Activated CD4-positive, alpha-beta T cell treated with anti-CD3 and anti-CD28 coated beads for 36 hours (primary cell): ENCODE measurements around the gene TOMM6. TPM values are rescaled to one million over a fixed set of nuclear protein-coding genes. Genes with fewer than 3 reads are reported as not detected.
A peak's percentile ranks its signal among the peaks of the same experiment; 100 is the strongest.

Experiments
- ATAC-seq: fragments of 200-7000 bp; cut with Tn5 transposase; one replicate; pipeline ENCODE4 v1.10.0; 2021; ENCODE audit warnings: mild to moderate bottlenecking, moderate library complexity
- CTCF ChIA-PET: fragments of 350-600 bp; sonication (Branson Sonifier 250); formaldehyde crosslinking; loops from one replicate; lab custom pipeline; 2021; ENCODE audit warnings: antibody characterized with exemption; lab: Charles Lee
- POLR2A ChIA-PET: fragments of 350-600 bp; sonication (Branson Sonifier 250); formaldehyde crosslinking; loops from one replicate; lab custom pipeline; 2021; ENCODE audit warnings: antibody characterized with exemption, inconsistent platforms; lab: Charles Lee
- DNase-seq: peaks from one replicate; pipeline ENCODE4 v3.0.0-alpha.2; 2020
- H3K27ac Mint-ChIP-seq: one replicate; pipeline ENCODE4 v1.8.0; 2021; ENCODE audit warnings: mixed read lengths
- H3K27me3 Mint-ChIP-seq: one replicate; pipeline ENCODE4 v1.8.0; 2021; ENCODE audit warnings: mixed read lengths
- H3K36me3 Mint-ChIP-seq: one replicate; pipeline ENCODE4 v1.8.0; 2021; ENCODE audit warnings: low read depth, mixed read lengths
- H3K4me1 Mint-ChIP-seq: one replicate; pipeline ENCODE4 v1.8.0; 2021; ENCODE audit warnings: mixed read lengths
- H3K4me3 Mint-ChIP-seq: one replicate; pipeline ENCODE4 v1.8.0; 2021; ENCODE audit warnings: mild to moderate bottlenecking, moderate library complexity, mixed read lengths
- H3K9me3 Mint-ChIP-seq: one replicate; pipeline ENCODE4 v1.8.0; 2021; ENCODE audit warnings: low read depth, mixed read lengths
- intact Hi-C, 2 experiments: fragments of 100-400 bp; cut with DNase I in 1 of 2; cut with micrococcal nuclease in 1 of 2; formaldehyde crosslinking; loops; one replicate each; pipeline versions ENCODE4 v1.14.2 to v1.15.1; 2022 to 2024; cut with DNase I, micrococcal nuclease
- total RNA-seq, 2 experiments: library from RNA; stranded (reverse); gene quantifications; one replicate each; pipeline ENCODE4 v1.2.3, GENCODE V29; 2021

Gene TOMM6
- total RNA-seq, 2 experiments from 2014 or later = 282 to 345 TPM

GRCh38 chr6:41779336-41779735, 8.2 kb upstream of the TOMM6 start:
- Mint-ChIP-seq H3K9me3 (no peaks in the 10 kb centered on the region), H3K4me3 (peak overlapping the region; percentile 85), H3K27me3 (peaks cover 7% of the 10 kb centered on the region), H3K27ac (peak overlapping the region; percentile 75), H3K36me3 (peaks cover 3% of the 10 kb centered on the region), H3K4me1 (peaks cover 18% of the 10 kb centered on the region)
- POLR2A ChIA-PET = no interaction called here
- ATAC-seq (no peak), DNase-seq (no peak)
- intact Hi-C loops = loop anchor here (1.0 to 10.0 kb wide), 3 partner anchors 8 to 177 kb away; partner anchors contain the start of gene TOMM6 (in 1 of the 2)
- CTCF ChIA-PET = no interaction called here

- Mint-ChIP-seq H3K4me1 (peaks cover 18% of the 10 kb centered on the region), H3K27ac (peak within 1 kb of the TSS; percentile 75), H3K9me3 (no peaks in the 10 kb centered on the region), H3K4me3 (peak within 1 kb of the TSS; percentile 85), H3K27me3 (peaks cover 7% of the 10 kb centered on the region), H3K36me3 (peaks cover 3% of the 10 kb centered on the region)
- POLR2A ChIA-PET = no interaction called here
- CTCF ChIA-PET = no interaction called here
- peak; percentile 100 for DNase-seq
- ATAC-seq = peak; percentile 98
- intact Hi-C loops = loop anchor here (1.0 to 10.0 kb wide), 18 partner anchors 7 to 1275 kb away; partner anchors contain the start of genes MRPS10 (in 2 of the 2), BICRAL (in 1 of the 2), CUL7 (in 1 of the 2) and KLC4 (in 1 of the 2)
These were observed 7.5 kb upstream of the TOMM6 start, which contains the start of gene FRS3 for GRCh38 chr6:41779788-41780550. Gene FRS3, minus strand, starts transcription at chr6:41779900. Its CDS starts 2,913 bp downstream, at chr6:41776987.

GRCh38 chr6:41780551-41781365, 6.7 kb upstream of the TOMM6 start, which contains the start of gene PRICKLE4:
Gene PRICKLE4, plus strand, starts transcription at chr6:41780782. Its CDS starts 2,692 bp downstream, at chr6:41783474.
- peaks cover 7% of the 10 kb centered on the region for H3K27me3 Mint-ChIP-seq
- H3K27ac Mint-ChIP-seq = no peak within 1 kb of the TSS
- ChIA-PET POLR2A (no interaction called here), CTCF (interaction anchor here (0.6 to 1.5 kb wide), 5 partner anchors 67 to 555 kb away, joined by 3 to 6 read pairs (median 3); partner anchors contain the start of gene TAF8)
- peaks cover 18% of the 10 kb centered on the region for H3K4me1 Mint-ChIP-seq
- H3K4me3 Mint-ChIP-seq = peak within 1 kb of the TSS; percentile 80
- peaks cover 3% of the 10 kb centered on the region for H3K36me3 Mint-ChIP-seq
- ATAC-seq (no peak), DNase-seq (no peak)
- intact Hi-C loops = loop anchor here (1.0 to 10.0 kb wide), 15 partner anchors 45 to 1274 kb away; partner anchors contain the start of genes MRPS10 (in 2 of the 2), BICRAL (in 1 of the 2), CUL7 (in 1 of the 2) and KLC4 (in 1 of the 2)
- no peaks in the 10 kb centered on the region for H3K9me3 Mint-ChIP-seq

GRCh38 chr6:41781366-41781730, 6.1 kb upstream of the TOMM6 start:
- CTCF ChIA-PET = interaction anchor here (0.6 to 1.5 kb wide), 7 partner anchors 66 to 555 kb away, joined by 3 to 6 read pairs (median 3); partner anchors contain the start of gene TAF8
- peaks cover 3% of the 10 kb centered on the region for H3K36me3 Mint-ChIP-seq
- DNase-seq (no peak), ATAC-seq (no peak)
- peaks cover 7% of the 10 kb centered on the region for H3K27me3 Mint-ChIP-seq
- POLR2A ChIA-PET = no interaction called here
- peak overlapping the region; percentile 53 for H3K4me3 Mint-ChIP-seq
- no peak overlapping the region for H3K27ac Mint-ChIP-seq
- no peaks in the 10 kb centered on the region for H3K9me3 Mint-ChIP-seq
- peaks cover 18% of the 10 kb centered on the region for H3K4me1 Mint-ChIP-seq
- intact Hi-C loops = loop anchor here (2.0 to 10.0 kb wide), 6 partner anchors 156 to 1273 kb away; partner anchors contain the start of genes BICRAL (in 1 of the 2), CUL7 (in 1 of the 2), KLC4 (in 1 of the 2) and MRPL2 (in 1 of the 2)

- H3K36me3 Mint-ChIP-seq = peaks cover 2% of the 10 kb centered on the region
- peaks cover 7% of the 10 kb centered on the region for H3K27me3 Mint-ChIP-seq
- H3K27ac Mint-ChIP-seq = no peak overlapping the region
- peaks cover 15% of the 10 kb centered on the region for H3K4me1 Mint-ChIP-seq
- intact Hi-C loops = loop anchor here (5.0 to 10.0 kb wide), 5 partner anchors 154 to 1272 kb away; partner anchors contain the start of genes BICRAL (in 1 of the 2), CUL7 (in 1 of the 2), KLC4 (in 1 of the 2) and MRPL2 (in 1 of the 2)
- ATAC-seq = no peak
- POLR2A ChIA-PET = interaction anchor here (0.6 kb wide), 1 partner anchor 313 kb away, joined by 3 read pairs; no protein-coding TSS in a partner anchor
- DNase-seq = no peak
- no peaks in the 10 kb centered on the region for H3K9me3 Mint-ChIP-seq
- no peak overlapping the region for H3K4me3 Mint-ChIP-seq
- CTCF ChIA-PET = interaction anchor here (0.9 kb wide), 1 partner anchor 434 kb away, joined by 3 read pairs; no protein-coding TSS in a partner anchor
These were observed 4.3 kb upstream of the TOMM6 start for GRCh38 chr6:41783106-41783780.

- H3K4me1 Mint-ChIP-seq = peaks cover 16% of the 10 kb centered on the region
- POLR2A ChIA-PET = no interaction called here
- ATAC-seq = no peak
These were observed 2.8 kb upstream of the TOMM6 start for GRCh38 chr6:41784581-41785171.

GRCh38 chr6:41785254-41785653, 2.2 kb upstream of the TOMM6 start:
- intact Hi-C loops = loop anchor here (5.0 to 10.0 kb wide), 4 partner anchors 780 to 1270 kb away; partner anchors contain the start of genes BICRAL (in 1 of the 2), CUL7 (in 1 of the 2), KLC4 (in 1 of the 2) and MRPL2 (in 1 of the 2)
- Mint-ChIP-seq H3K36me3 (peaks cover 16% of the 10 kb centered on the region), H3K27me3 (peaks cover 7% of the 10 kb centered on the region), H3K9me3 (no peaks in the 10 kb centered on the region), H3K27ac (no peak overlapping the region), H3K4me1 (peaks cover 20% of the 10 kb centered on the region), H3K4me3 (peak overlapping the region; percentile 34)
- ChIA-PET POLR2A (no interaction called here), CTCF (interaction anchor here (0.6 to 5.4 kb wide), 7 partner anchors 10 to 267 kb away, joined by 3 to 63 read pairs (median 5); no protein-coding TSS in a partner anchor)
- no peak for DNase-seq
- no peak for ATAC-seq

More at GRCh38 chr6:41784581-41785171, 2.8 kb upstream of the TOMM6 start:
- Mint-ChIP-seq H3K27me3 (peaks cover 7% of the 10 kb centered on the region), H3K27ac (no peak overlapping the region), H3K36me3 (peaks cover 11% of the 10 kb centered on the region), H3K9me3 (no peaks in the 10 kb centered on the region), H3K4me3 (peak overlapping the region; percentile 34)
- CTCF ChIA-PET = interaction anchor here (0.6 to 5.4 kb wide), 15 partner anchors 9 to 777 kb away, joined by 3 to 63 read pairs (median 3); partner anchors contain the start of gene MRPS10
- DNase-seq = no peak
- intact Hi-C loops = loop anchor here (5.0 to 10.0 kb wide), 6 partner anchors 153 to 1270 kb away; partner anchors contain the start of genes BICRAL (in 1 of the 2), CUL7 (in 1 of the 2), KLC4 (in 1 of the 2) and MRPL2 (in 1 of the 2)

- ChIA-PET CTCF (interaction anchor here (0.7 to 5.4 kb wide), 14 partner anchors 9 to 379 kb away, joined by 3 to 63 read pairs (median 6); partner anchors contain the start of gene TAF8), POLR2A (interaction anchor here (0.5 to 0.8 kb wide), 2 partner anchors 249 to 319 kb away, joined by 3 to 4 read pairs; no protein-coding TSS in a partner anchor)
- Mint-ChIP-seq H3K27me3 (peaks cover 7% of the 10 kb centered on the region), H3K27ac (no peak overlapping the region), H3K4me3 (peak overlapping the region; percentile 96), H3K9me3 (no peaks in the 10 kb centered on the region), H3K4me1 (peaks cover 19% of the 10 kb centered on the region), H3K36me3 (peaks cover 18% of the 10 kb centered on the region)
- DNase-seq (peak; percentile 38), ATAC-seq (no peak)
- intact Hi-C loops = loop anchor here (2.0 to 10.0 kb wide), 6 partner anchors 319 to 1269 kb away; partner anchors contain the start of genes BICRAL (in 1 of the 2), CUL7 (in 1 of the 2), KLC4 (in 1 of the 2) and MRPL2 (in 1 of the 2)
These were observed 1.6 kb upstream of the TOMM6 start for GRCh38 chr6:41785689-41786450.
